GM12865 (cell line): ENCODE measurements around the gene MRAS.
"Not testable (repeated sequence)": the region's sequence is repeated elsewhere in the genome, so short reads cannot be mapped to it uniquely, and the experiment has no call there.

Experiments used
- DNase-seq: peaks from one replicate; pipeline ENCODE4 v3.0.0; 2010; ENCODE audit warnings: low read depth
- H3K4me3 ChIP-seq: 2 replicates; pipeline ENCODE4 v1.5.1; 2011; ENCODE audit warnings: mild to moderate bottlenecking, low read depth, low read length, control low read depth
- CTCF ChIP-seq: IDR thresholded peaks from 2 replicates; pipeline ENCODE4 v1.5.1; 2011; ENCODE audit warnings: low read length, control low read depth, low read depth, inconsistent platforms; ENCODE audit not compliant: insufficient read depth; ENCODE audit errors: missing control alignments

Gene MRAS

DNA sequence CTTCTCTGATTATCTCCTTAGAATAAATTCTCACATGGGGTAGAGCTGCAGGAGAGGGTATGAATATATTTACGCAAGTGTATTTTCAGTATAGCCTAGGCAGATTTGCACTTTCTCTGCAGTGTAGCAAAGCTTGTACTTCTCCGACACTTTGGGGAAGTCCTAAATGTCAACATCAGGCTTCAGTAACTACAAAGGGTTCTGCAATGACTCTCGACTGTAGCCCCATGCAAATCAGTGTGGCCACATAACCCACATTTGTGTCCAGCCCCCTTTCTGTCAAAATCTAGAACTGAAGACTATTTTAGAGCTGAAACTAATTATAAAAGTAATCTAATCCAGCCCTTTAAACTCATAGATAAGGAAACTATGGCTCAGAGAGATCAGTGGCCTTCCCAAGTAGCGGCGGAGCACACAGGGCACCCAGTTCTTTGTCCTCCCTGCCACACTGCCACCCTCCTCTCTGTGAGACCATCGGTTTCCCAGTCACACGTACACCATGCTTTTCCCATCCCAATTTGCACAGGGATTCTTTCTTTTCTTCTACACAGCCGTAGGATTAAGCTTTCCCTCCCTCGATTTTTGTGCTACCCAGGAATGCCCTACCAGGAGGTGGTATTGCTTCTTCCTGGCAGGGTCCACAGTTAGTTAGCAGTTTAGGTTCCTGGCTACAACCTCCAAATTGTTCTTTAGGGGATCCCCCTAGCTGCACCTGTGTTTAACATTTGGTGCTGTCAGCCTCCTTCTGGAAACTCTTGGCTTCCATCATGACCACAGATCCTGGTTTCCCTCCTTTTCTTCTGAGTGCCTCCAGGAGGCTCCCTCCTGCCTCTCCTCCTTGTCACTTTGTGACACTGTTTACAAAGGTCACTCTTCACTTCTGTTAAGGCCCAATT, 22.9 kb downstream of the MRAS start:
- H3K4me3 ChIP-seq, result no peak overlapping the region
- peak; percentile 88 for DNase-seq
- TF ChIP-seq CTCF, result no peak

DNA sequence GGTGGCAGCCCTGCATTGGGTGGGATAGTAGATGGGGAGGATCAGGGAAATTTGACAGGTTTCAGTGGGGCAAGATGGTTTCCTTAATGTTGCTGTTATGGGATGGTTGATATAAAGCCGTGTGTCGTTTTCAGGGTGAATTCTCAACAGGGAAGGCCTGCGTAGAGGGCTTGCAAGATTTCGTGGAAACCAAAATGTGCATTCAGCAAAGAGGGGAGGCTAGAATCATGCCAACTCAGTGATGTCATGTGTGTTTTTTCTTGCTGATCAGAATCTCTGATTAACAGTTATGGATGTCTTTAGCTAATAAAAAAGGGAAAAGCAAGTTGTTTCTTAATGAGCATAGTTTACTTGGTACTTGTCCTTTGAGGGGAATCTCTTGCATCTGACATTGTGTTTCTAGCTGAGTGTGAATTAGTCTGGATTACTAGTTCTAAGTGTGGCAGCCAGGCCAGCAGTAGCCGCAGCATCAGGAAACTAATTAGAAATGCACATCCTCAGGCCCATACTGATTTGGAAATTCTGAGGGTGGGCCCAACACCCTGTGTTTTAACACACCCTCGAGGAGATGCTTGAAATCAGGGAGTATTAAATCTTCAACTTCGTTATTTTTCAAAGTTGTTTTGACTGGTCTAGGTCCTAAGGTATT, 24.8 kb downstream of the MRAS start:
- DNase-seq, result no peak
- no peak for TF ChIP-seq CTCF
- H3K4me3 ChIP-seq, result no peak overlapping the region

DNA sequence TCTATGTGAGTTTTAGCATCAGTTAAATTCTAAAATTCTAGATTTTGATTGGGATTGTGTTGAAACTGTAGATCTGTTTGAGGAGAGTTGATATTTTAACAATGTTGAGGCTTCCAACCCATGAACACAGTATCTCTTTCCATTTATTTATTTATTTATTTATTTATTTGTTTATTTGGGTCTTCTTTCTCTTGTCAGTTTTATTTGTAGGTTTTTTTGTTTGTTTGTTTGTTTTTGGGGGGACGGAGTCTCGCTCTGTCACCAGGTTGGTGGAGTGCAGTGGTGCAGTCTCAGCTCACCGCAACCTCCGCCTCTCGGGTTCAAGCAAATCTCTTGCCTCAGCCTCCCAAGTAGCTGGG, 25.3 kb downstream of the MRAS start:
- TF ChIP-seq CTCF, result no peak
- DNase-seq, result no peak
- H3K4me3 ChIP-seq, result no peak overlapping the region

- no peak overlapping the region for H3K4me3 ChIP-seq
- no peak for TF ChIP-seq CTCF
- DNase-seq, result no peak
These were observed 26.3 kb downstream of the MRAS start for GRCh38 chr3:138374573-138375134.

DNA sequence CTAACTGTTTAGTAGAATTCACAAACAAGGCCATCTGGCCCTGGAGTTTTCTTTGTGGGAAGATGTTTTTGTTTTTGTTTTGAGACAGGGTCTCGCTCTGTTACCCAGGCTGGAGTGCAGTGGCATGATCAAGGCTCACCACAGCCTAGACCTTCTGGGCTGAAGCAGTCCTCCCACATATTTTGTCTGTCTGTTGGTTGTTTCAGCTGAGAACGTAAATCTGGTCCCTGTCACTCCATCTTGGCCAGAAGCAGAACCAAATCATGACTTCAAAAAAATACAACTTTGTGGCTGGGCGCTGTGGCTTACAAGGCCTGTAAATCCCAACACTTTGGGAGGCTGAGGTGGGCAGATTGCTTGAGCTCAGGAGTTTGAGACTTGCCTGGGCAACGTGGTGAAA, 27.1 kb downstream of the MRAS start:
- no peak overlapping the region for H3K4me3 ChIP-seq
- DNase-seq, result no peak
- TF ChIP-seq CTCF, result no peak

- H3K4me3 ChIP-seq, result no peak overlapping the region
- no peak for TF ChIP-seq CTCF
- no peak for DNase-seq
These were observed 28.3 kb downstream of the MRAS start for GRCh38 chr3:138376663-138377062.

DNA sequence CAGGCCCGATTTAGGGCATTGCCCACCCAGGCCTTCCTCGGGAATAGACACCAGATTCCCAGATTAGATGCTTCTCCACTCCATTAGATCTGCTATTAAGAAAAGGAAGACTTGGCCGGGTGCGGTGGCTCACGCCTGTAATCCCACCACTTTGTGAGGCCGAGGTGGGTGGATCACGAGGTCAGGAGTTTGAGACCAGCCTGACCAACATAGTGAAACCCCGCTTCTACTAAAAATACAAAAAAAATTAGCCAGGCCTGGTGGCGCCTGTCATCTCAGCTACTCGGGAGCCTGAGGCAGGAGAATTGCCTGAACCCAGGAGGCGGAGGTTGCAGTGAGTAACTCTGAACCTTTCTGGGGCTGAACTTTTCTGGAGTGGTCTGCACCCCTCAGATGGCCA, 28.8 kb downstream of the MRAS start:
- not testable (repeated sequence) for H3K4me3 ChIP-seq, DNase-seq
